Keratinocyte (primary cell): Measurements from ENCODE around the gene KIAA1217. TPM values are rescaled to one million over a fixed set of nuclear protein-coding genes. Genes with fewer than 3 reads are reported as not detected.
A peak's percentile ranks its signal among the peaks of the same experiment; 100 is the strongest.

Experiments used
- DNase-seq: peaks from one replicate; pipeline ENCODE4 v3.0.0-alpha.2; 2011; ENCODE audit warnings: low read depth, missing footprints, low spot score
- FAIRE-seq: peaks from 2 replicates; lab custom pipeline; 2011; peaks lifted over from hg19 to GRCh38; lab: Jason Lieb, UNC
- H2AFZ ChIP-seq: 2 replicates; pipeline ENCODE4 v1.6.0; 2012; ENCODE audit warnings: low read length, control low read depth, inconsistent platforms; ENCODE audit not compliant: control insufficient read depth
- H3K27ac ChIP-seq: 2 replicates; pipeline ENCODE4 v1.5.1; 2011; ENCODE audit warnings: low read length; ENCODE audit not compliant: control insufficient read depth, insufficient read depth
- H3K27me3 ChIP-seq: 3 replicates; pipeline ENCODE4 v1.6.0; 2011; ENCODE audit warnings: low read length; ENCODE audit not compliant: control insufficient read depth, insufficient read depth; ENCODE audit errors: extremely low read depth
- H3K36me3 ChIP-seq, 2 experiments: 2 replicates in 1 of 2; 3 replicates in 1 of 2; pipeline ENCODE4 v1.5.1; 2011; ENCODE audit warnings: low read length in 2 of 2, mild to moderate bottlenecking in 1 of 2; ENCODE audit not compliant: control insufficient read depth in 2 of 2, insufficient read depth in 2 of 2; ENCODE audit errors: extremely low read depth in 1 of 2
- H3K4me1 ChIP-seq: 3 replicates; pipeline ENCODE4 v1.5.1; 2011; ENCODE audit warnings: low read length; ENCODE audit not compliant: control insufficient read depth, insufficient read depth; ENCODE audit errors: extremely low read depth
- H3K4me2 ChIP-seq: 3 replicates; pipeline ENCODE4 v1.6.0; 2011; ENCODE audit warnings: low read depth, low read length; ENCODE audit not compliant: control insufficient read depth, insufficient read depth; ENCODE audit errors: extremely low read depth
- H3K4me3 ChIP-seq, 3 experiments: fragments of 200-600 bp in 1 of 3; sonication (generic) in 1 of 3; 2 replicates in 2 of 3; 3 replicates in 1 of 3; pipeline ENCODE4 v1.5.1; 2011 to 2016; ENCODE audit warnings: low read length in 3 of 3, mild to moderate bottlenecking in 3 of 3, control low read depth in 2 of 3, inconsistent platforms in 1 of 3, low read depth in 1 of 3, mixed read lengths in 1 of 3, mixed run types in 1 of 3, moderate library complexity in 1 of 3; ENCODE audit not compliant: control insufficient read depth in 2 of 3, insufficient read depth in 2 of 3; ENCODE audit errors: extremely low read depth in 1 of 3
- H3K79me2 ChIP-seq: 2 replicates; pipeline ENCODE4 v1.6.0; 2012; ENCODE audit warnings: low read length; ENCODE audit not compliant: control insufficient read depth, insufficient read depth
- H3K9ac ChIP-seq: 3 replicates; pipeline ENCODE4 v1.6.0; 2011; ENCODE audit warnings: low read length; ENCODE audit not compliant: control insufficient read depth, insufficient read depth; ENCODE audit errors: extremely low read depth
- H3K9me1 ChIP-seq: 3 replicates; pipeline ENCODE4 v1.6.0; 2011; ENCODE audit warnings: low read length; ENCODE audit not compliant: control insufficient read depth, insufficient read depth; ENCODE audit errors: extremely low read depth
- H3K9me3 ChIP-seq: 2 replicates; pipeline ENCODE4 v1.5.1; 2012; ENCODE audit warnings: low read depth, low read length; ENCODE audit not compliant: control insufficient read depth
- H4K20me1 ChIP-seq: 3 replicates; pipeline ENCODE4 v1.6.0; 2011; ENCODE audit warnings: low read length; ENCODE audit not compliant: control insufficient read depth, insufficient read depth; ENCODE audit errors: extremely low read depth
- EZH2 ChIP-seq: IDR thresholded peaks from one replicate; pipeline ENCODE4 v1.6.1; 2012; ENCODE audit warnings: inconsistent platforms, mild to moderate bottlenecking, low read length, moderate library complexity
- dilution Hi-C: fragments of 300-500 bp; cut with MboI; formaldehyde crosslinking; loops from one replicate; pipeline ENCODE4 v1.7.0; 2020; ENCODE audit warnings: low sequenced_read_pairs; ENCODE audit not compliant: extremely low pct_ligation_motif_present
- polyA plus RNA-seq, 5 experiments: library from polyadenylated mRNA; depleted of rRNA in 3 of 5; stranded (reverse) in 3 of 5; stranded (forward) in 1 of 5; unstranded in 1 of 5; fragments of >200 nt; gene quantifications; 1 replicate in 1 of 5; 2 replicates in 3 of 5; 3 replicates in 1 of 5; pipeline versions ENCODE4 v1.2.1 to v1.2.3, GENCODE V29; 2011 to 2012; ENCODE audit warnings: missing spikeins in 2 of 5, low read depth in 1 of 5, low replicate concordance in 1 of 5
- TF ChIP-seq, protein P1 (sequence below), 3 experiments: IDR thresholded peaks in 1 of 3; conservative IDR thresholded peaks in 1 of 3; optimal IDR thresholded peaks in 1 of 3; 2 replicates in 2 of 3; 3 replicates in 1 of 3; pipeline versions ENCODE3 to v1.5.1; 2011; ENCODE audit warnings: low read length in 3 of 3, mild to moderate bottlenecking in 3 of 3, moderate library complexity in 2 of 3, control low read depth in 1 of 3, inconsistent platforms in 1 of 3; ENCODE audit not compliant: insufficient read depth in 2 of 3; ENCODE audit errors: extremely low read depth in 1 of 3

Gene KIAA1217
- polyA plus RNA-seq, 1 donor (not counting 4 experiments of a cell fraction or from before 2014, with no cell fraction given): 10.4 TPM

DNA sequence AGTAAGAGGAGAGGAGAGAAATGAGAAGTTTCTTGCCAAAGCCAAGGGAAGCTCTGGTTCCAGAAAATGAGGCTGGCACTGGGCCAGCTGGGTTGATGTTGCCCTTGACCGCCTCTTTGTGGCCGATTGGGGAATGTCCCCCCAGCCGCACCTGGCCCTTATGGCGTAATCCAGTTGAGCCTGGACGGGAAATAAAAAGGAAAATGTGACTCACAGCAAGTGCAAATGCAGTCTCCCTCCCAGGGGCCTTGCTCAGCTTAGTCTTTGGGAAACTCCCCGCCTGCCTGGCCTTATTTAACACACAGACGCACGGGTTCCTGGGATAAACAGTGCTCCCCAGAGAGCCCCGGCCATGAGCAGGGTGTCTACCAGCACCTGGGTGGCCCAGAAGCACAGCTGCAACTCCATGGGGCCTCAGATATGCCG is 174.8 kb downstream of the KIAA1217 start:
- dilution Hi-C loops: no loop called here
- Histone ChIP-seq H3K9ac (peak overlapping the region; percentile 83), H2AFZ (peak overlapping the region; percentile 45), H3K4me2 (peak overlapping the region; percentile 84), H3K9me1 (no peaks in the 10 kb centered on the region), H3K9me3 (no peaks in the 10 kb centered on the region), H3K27ac (peak overlapping the region; percentile 96), H3K79me2 (no peaks in the 10 kb centered on the region), H3K4me3 (peak overlapping the region; percentile 3 to 61 (median 54)), H3K4me1 (peaks cover 24% of the 10 kb centered on the region), H3K27me3 (no peaks in the 10 kb centered on the region), H4K20me1 (no peaks in the 10 kb centered on the region), H3K36me3 (peaks cover 4 to 5% of the 10 kb centered on the region in 2 experiments)
- DNase-seq (peak; percentile 91), FAIRE-seq (no peak)
- TF ChIP-seq, protein P1, sequence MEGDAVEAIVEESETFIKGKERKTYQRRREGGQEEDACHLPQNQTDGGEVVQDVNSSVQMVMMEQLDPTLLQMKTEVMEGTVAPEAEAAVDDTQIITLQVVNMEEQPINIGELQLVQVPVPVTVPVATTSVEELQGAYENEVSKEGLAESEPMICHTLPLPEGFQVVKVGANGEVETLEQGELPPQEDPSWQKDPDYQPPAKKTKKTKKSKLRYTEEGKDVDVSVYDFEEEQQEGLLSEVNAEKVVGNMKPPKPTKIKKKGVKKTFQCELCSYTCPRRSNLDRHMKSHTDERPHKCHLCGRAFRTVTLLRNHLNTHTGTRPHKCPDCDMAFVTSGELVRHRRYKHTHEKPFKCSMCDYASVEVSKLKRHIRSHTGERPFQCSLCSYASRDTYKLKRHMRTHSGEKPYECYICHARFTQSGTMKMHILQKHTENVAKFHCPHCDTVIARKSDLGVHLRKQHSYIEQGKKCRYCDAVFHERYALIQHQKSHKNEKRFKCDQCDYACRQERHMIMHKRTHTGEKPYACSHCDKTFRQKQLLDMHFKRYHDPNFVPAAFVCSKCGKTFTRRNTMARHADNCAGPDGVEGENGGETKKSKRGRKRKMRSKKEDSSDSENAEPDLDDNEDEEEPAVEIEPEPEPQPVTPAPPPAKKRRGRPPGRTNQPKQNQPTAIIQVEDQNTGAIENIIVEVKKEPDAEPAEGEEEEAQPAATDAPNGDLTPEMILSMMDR (optimal IDR thresholded peaks at IDR 0.05 in 1 of 3, IDR thresholded peaks at IDR 0.05 in 1 of 3, conservative IDR thresholded peaks at IDR 0.05 in 1 of 3; ENCODE audit: extremely low read depth in 1 of 3, insufficient read depth in 2 of 3, low read length in 3 of 3): peak; percentile 46 to 82 (median 69)
- TF ChIP-seq EZH2: no peak

DNA sequence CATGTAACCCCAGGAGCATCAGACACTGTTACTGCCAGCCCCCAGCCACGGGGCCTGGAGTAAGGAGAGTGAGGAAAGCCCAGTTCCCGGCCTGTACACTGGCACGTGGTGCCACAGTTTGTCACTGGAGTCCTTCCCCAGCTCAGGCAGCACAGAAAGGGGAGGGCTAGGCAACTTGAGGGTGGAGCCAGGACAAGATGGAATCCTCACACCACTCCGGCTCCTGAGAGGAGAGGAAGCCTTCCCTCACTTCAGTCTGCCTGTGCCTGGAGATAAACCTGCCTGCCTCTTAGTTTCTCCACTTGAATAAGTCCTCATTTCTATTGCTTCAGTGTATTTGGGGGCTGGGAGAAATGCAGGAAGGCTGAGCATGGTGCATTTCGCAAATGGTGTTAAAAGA is 176.0 kb downstream of the KIAA1217 start:
- Histone ChIP-seq H3K79me2 (no peaks in the 10 kb centered on the region), H3K9ac (no peak overlapping the region), H3K27me3 (no peaks in the 10 kb centered on the region), H4K20me1 (no peaks in the 10 kb centered on the region), H3K4me2 (no peak overlapping the region), H3K36me3 (peaks cover 4 to 5% of the 10 kb centered on the region in 2 experiments), H3K4me1 (peaks cover 24% of the 10 kb centered on the region), H3K27ac (no peak overlapping the region), H3K4me3 (no peak overlapping the region), H3K9me3 (no peaks in the 10 kb centered on the region), H3K9me1 (no peaks in the 10 kb centered on the region), H2AFZ (no peak overlapping the region)
- FAIRE-seq (peak; percentile 17), DNase-seq (no peak)
- no peak for TF ChIP-seq EZH2
- TF ChIP-seq, protein P1 (optimal IDR thresholded peaks at IDR 0.05 in 1 of 3, IDR thresholded peaks at IDR 0.05 in 1 of 3, conservative IDR thresholded peaks at IDR 0.05 in 1 of 3; ENCODE audit: extremely low read depth in 1 of 3, insufficient read depth in 2 of 3, low read length in 3 of 3): no peak
- dilution Hi-C loops: no loop called here
